Ovary (tissue), 3 donors: ENCODE results near the gene GNAS.

ENCODE experiments used
- CTCF ChIP-seq, 3 donors: fragments of 450-650 bp in 2 of 3; fragments of 200-600 bp in 1 of 3; IDR thresholded peaks; one replicate each; pipeline versions ENCODE4 v1.5.1 to v1.8.0; 2016 to 2022; ENCODE audit warnings: antibody characterized with exemption in 3 of 3, mild to moderate bottlenecking in 1 of 3
- POLR2A ChIP-seq: fragments of 450-650 bp; IDR thresholded peaks from one replicate; pipeline ENCODE4 v1.6.1; 2017; ENCODE audit warnings: antibody characterized with exemption, mild to moderate bottlenecking, moderate library complexity
- donor health status: DM: no; HTN: no; CAD: no.

DNA sequence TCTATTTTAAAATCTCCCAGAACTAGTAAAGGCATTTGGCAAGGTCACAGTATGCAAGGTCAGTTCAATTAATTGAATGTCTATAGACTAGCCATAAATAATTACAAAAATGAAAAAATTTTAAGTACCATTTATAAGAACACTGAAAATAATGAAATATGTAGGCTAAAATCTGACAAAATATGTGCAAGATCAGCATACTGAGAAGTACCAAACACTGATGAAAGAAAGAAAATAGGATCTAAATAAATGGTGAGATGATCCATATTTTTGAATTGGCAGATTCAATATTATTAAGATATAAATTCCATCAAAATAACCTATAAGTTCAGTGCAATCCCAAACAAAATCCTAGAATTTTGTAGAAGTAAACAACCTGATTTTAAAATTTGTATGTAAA lies 100.5 kb downstream of the GNAS start:
- no peak for TF ChIP-seq CTCF (IDR thresholded peaks at IDR 0.05)
- no peak for TF ChIP-seq POLR2A
